Thyroid gland (tissue), 4 donors: ENCODE results near the gene REC114. TPM values are rescaled to one million over a fixed set of nuclear protein-coding genes. Genes with fewer than 3 reads are reported as not detected.
A peak's percentile ranks its signal among the peaks of the same experiment; 100 is the strongest.

Source experiments
- DNase-seq, 2 donors: peaks; one replicate each; pipeline ENCODE4 v3.0.0-alpha.2; 2019
- H3K27ac ChIP-seq, 3 donors: fragments of 200-600 bp; sonication (generic); 1 replicate in 2 of 3; 2 replicates in 1 of 3; pipeline ENCODE4 v1.5.1; 2016 to 2019; ENCODE audit warnings: mild to moderate bottlenecking in 1 of 3, moderate library complexity in 1 of 3
- H3K27me3 ChIP-seq: fragments of 200-600 bp; sonication (generic); one replicate; pipeline ENCODE4 v1.5.1; 2019
- H3K36me3 ChIP-seq, 2 donors: fragments of 200-600 bp; sonication (generic); one replicate each; pipeline ENCODE4 v1.5.1; 2016 to 2019
- H3K4me1 ChIP-seq, 2 donors: fragments of 200-600 bp; sonication (generic); one replicate each; pipeline ENCODE4 v1.5.1; 2017 to 2019
- H3K4me3 ChIP-seq, 3 donors: fragments of 200-600 bp; sonication (generic); replicated peaks in 1 of 3; 1 replicate in 2 of 3; 2 replicates in 1 of 3; pipeline ENCODE4 v1.5.1; 2016; ENCODE audit warnings: mild to moderate bottlenecking in 1 of 3
- H3K9me3 ChIP-seq: fragments of 200-600 bp; sonication (generic); one replicate; pipeline ENCODE4 v1.5.1; 2017
- CTCF ChIP-seq, 6 experiments: fragments of 200-600 bp in 3 of 6; fragments of 450-650 bp in 3 of 6; sonication (generic) in 3 of 6; IDR thresholded peaks; one replicate each; pipeline ENCODE4 v1.5.1; 2016 to 2019; ENCODE audit warnings: antibody characterized with exemption in 6 of 6, mild to moderate bottlenecking in 2 of 6, inconsistent platforms in 1 of 6, moderate library complexity in 1 of 6
- POLR2A ChIP-seq, 2 donors: fragments of 450-650 bp; IDR thresholded peaks; one replicate each; pipeline ENCODE4 v1.6.1; 2017; ENCODE audit warnings: antibody characterized with exemption in 2 of 2, mild to moderate bottlenecking in 2 of 2, moderate library complexity in 1 of 2
- WGBS, 2 donors: methylation state at CpG; one replicate each; pipeline ENCODE4 v1.1.5; 2017; 5-methylcytosine and 5-hydroxymethylcytosine counted together
- intact Hi-C: fragments of 100-400 bp; cut with DNase I; formaldehyde crosslinking; loops from one replicate; pipeline ENCODE4 v1.15.1; 2023
- total RNA-seq, 4 donors: library from RNA; depleted of rRNA; stranded (reverse); fragments of >200 nt; gene quantifications; one replicate each; pipeline ENCODE4 v1.2.3, GENCODE V29; 2016

REC114 gene
- total RNA-seq, 4 donors from 2014 or later, result not detected

DNA sequence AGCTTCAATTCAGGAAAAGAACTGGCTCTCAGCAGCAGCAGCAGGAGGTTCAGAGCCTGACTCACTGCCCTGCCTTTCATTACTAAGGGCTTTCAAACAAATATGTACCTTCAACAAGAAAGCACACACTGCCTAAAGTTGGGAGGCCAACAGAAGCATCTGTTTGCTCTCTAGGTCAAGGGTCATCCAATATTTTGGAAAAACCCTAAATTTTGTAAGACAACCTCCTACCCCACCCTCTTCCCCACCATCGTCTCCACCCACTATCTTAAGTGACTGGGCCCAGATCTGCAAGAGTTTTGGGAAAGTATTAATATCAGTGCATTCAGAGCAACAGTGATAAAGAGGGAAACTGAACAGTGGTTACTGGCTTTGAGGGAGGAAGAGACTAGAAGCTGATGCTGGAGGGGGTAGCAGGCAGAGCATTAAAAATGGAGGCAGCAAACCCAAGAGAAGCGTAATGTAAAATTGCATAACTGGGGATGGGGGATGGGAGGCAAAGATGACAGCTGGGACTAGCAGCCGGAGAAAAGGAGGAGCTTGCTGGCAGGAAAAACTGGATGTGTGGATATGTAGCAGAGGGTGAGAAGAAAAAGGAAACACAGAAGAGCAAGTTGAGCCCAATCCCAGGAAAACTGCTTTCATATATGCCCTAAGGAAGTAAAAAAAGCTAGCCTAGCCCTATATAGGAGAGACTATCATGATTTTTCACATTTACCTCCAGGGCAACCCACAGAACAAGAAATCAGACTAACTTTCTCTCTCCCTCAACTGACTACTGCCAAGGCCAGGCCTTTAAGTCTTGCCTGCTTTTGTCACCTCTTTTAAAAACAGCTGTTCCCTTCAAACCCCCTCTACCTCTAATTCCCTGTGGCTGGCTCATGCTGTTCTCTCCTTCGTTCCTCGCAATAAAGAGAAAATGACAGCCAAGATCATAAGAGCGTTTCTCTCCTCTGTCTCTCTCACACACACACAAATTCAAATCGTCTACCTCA is 158.8 kb downstream of the REC114 start:
- WGBS, 2 donors, result 63% methylated on average over 7 of the region's 7 CpGs
- no peaks in the 10 kb centered on the region for H3K27me3 ChIP-seq
- peaks cover 30 to 70% of the 10 kb centered on the region in 2 donors for H3K4me1 ChIP-seq
- no peak for TF ChIP-seq CTCF (IDR thresholded peaks at IDR 0.05)
- DNase-seq, result no peak
- no peaks in the 10 kb centered on the region for H3K36me3 ChIP-seq
- H3K9me3 ChIP-seq, result no peaks in the 10 kb centered on the region
- H3K27ac ChIP-seq, result peak overlapping the region in 1 of 3 donors; percentile 26
- H3K4me3 ChIP-seq, result no peak overlapping the region
- intact Hi-C loops, result no loop called here

DNA sequence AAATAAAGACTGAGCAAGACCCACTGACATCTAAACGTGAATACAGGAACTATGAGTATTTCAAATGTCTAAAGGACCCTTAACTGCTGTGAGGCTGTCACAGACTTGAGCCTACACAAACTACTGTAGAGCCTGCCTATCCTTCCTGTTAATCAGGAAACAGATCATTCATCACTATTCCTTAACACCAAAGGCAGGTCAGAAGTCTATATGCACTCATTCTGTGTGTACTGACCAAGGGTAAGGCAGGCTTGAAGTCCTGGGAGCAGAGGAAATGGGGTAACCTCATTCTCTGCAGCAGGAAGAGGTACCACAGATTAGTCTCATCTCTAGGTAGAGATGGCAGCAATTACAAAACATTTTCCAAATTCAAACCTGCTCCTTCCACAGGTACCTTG is 159.5 kb downstream of the REC114 start:
- Histone ChIP-seq H3K27ac (peak overlapping the region in 1 of 3 donors; percentile 26), H3K9me3 (no peaks in the 10 kb centered on the region), H3K4me3 (no peak overlapping the region), H3K27me3 (no peaks in the 10 kb centered on the region), H3K36me3 (no peaks in the 10 kb centered on the region), H3K4me1 (peaks cover 31 to 69% of the 10 kb centered on the region in 2 donors)
- DNase-seq, result no peak
- intact Hi-C loops, result no loop called here
- TF ChIP-seq POLR2A (IDR thresholded peaks at IDR 0.05) (no peak), CTCF (IDR thresholded peaks at IDR 0.05) (no peak)
- WGBS, 2 donors, result 16 to 22% methylated on average over 1 of the region's 1 CpG

- 91 to 92% methylated on average over 2 of the region's 2 CpGs for WGBS, 2 donors
- intact Hi-C loops, result no loop called here
These were observed 160.0 kb downstream of the REC114 start for GRCh38 chr15:73602992-73603391.

GRCh38 chr15:73604477-73604876 is 161.5 kb downstream of the REC114 start:
- intact Hi-C loops, result no loop called here
- no peaks in the 10 kb centered on the region for H3K9me3 ChIP-seq
- no peak for DNase-seq
- no peaks in the 10 kb centered on the region for H3K27me3 ChIP-seq
- H3K27ac ChIP-seq, result no peak overlapping the region
- TF ChIP-seq POLR2A (IDR thresholded peaks at IDR 0.05) (no peak), CTCF (IDR thresholded peaks at IDR 0.05) (no peak)
- no peak overlapping the region for H3K4me3 ChIP-seq
- WGBS, 2 donors, result 100% methylated on average over 1 of the region's 1 CpG
- no peaks in the 10 kb centered on the region for H3K36me3 ChIP-seq
- peaks cover 32 to 65% of the 10 kb centered on the region in 2 donors for H3K4me1 ChIP-seq

More at GRCh38 chr15:73602992-73603391, 160.0 kb downstream of the REC114 start:
- Histone ChIP-seq H3K27ac (no peak overlapping the region), H3K9me3 (no peaks in the 10 kb centered on the region), H3K27me3 (no peaks in the 10 kb centered on the region), H3K4me3 (no peak overlapping the region), H3K4me1 (peaks cover 36 to 72% of the 10 kb centered on the region in 2 donors), H3K36me3 (no peaks in the 10 kb centered on the region)
- no peak for DNase-seq
- TF ChIP-seq POLR2A (IDR thresholded peaks at IDR 0.05), result no peak
- no peak for TF ChIP-seq CTCF (IDR thresholded peaks at IDR 0.05)
